IMR-90 (cell line): ENCODE measurements around the gene PITPNC1. TPM values are rescaled to one million over a fixed set of nuclear protein-coding genes. Genes with fewer than 3 reads are reported as not detected.
"Not testable (repeated sequence)": the region's sequence is repeated elsewhere in the genome, so short reads cannot be mapped to it uniquely, and the experiment has no call there.

Source experiments
- ATAC-seq: fragments of 200-7000 bp; cut with Tn5 transposase; 2 replicates; pipeline ENCODE4 v1.9.1; 2020; ENCODE audit warnings: low read depth, mild to moderate bottlenecking, moderate library complexity
- BruUV-seq: library from RNA; stranded (reverse); fragments of 400-500 nt; replicated peaks from 2 replicates; lab custom pipeline; 2021; lab: Mats Ljungman, UMichigan
- CTCF ChIA-PET: fragments of 300-600 bp; formaldehyde crosslinking; extraction: SDS; loops from one replicate; lab custom pipeline; 2021; ENCODE audit warnings: antibody characterized with exemption; lab: Yijun Ruan, JAX
- POLR2A ChIA-PET: fragments of 300-600 bp; sonication (Branson Sonifier 250); formaldehyde crosslinking; loops from one replicate; lab custom pipeline; 2022; ENCODE audit warnings: antibody characterized with exemption; ENCODE audit not compliant: unreplicated experiment; lab: Charles Lee
- DNase-seq: peaks from one replicate; pipeline ENCODE4 v3.0.0; 2013
- H2AFZ ChIP-seq: replicated peaks from 2 replicates; pipeline ENCODE3; 2013; ENCODE audit warnings: low read length, mild to moderate bottlenecking; ENCODE audit not compliant: poor library complexity
- H2AK5ac ChIP-seq: 2 replicates; pipeline ENCODE4 v1.6.1; 2013; ENCODE audit warnings: low read depth, low read length, inconsistent platforms
- H2AK9ac ChIP-seq: replicated peaks from 2 replicates; pipeline ENCODE3; 2013; ENCODE audit warnings: mild to moderate bottlenecking, low read depth, low read length, moderate library complexity; ENCODE audit not compliant: poor library complexity
- H2BK120ac ChIP-seq: 2 replicates; pipeline ENCODE4 v1.6.1; 2013; ENCODE audit warnings: low read depth, low read length, inconsistent platforms
- H2BK15ac ChIP-seq: 3 replicates; pipeline ENCODE4 v1.6.1; 2013; ENCODE audit warnings: low read depth, low read length, inconsistent platforms
- H2BK20ac ChIP-seq: 2 replicates; pipeline ENCODE4 v1.6.1; 2013; ENCODE audit warnings: low read depth, mild to moderate bottlenecking, inconsistent platforms, low read length, moderate library complexity
- H2BK5ac ChIP-seq: 2 replicates; pipeline ENCODE4 v1.6.1; 2013; ENCODE audit warnings: mild to moderate bottlenecking, low read depth, low read length, inconsistent platforms; ENCODE audit not compliant: poor library complexity, severe bottlenecking
- H3K14ac ChIP-seq: replicated peaks from 2 replicates; pipeline ENCODE4 v1.6.1; 2013; ENCODE audit warnings: low read depth, low read length, inconsistent platforms
- H3K18ac ChIP-seq: 2 replicates; pipeline ENCODE4 v1.6.1; 2013; ENCODE audit warnings: low read depth, low read length, control low read depth
- H3K23ac ChIP-seq: 2 replicates; pipeline ENCODE4 v1.6.1; 2013; ENCODE audit warnings: low read depth, low read length, inconsistent platforms
- H3K27ac ChIP-seq: 2 replicates; pipeline ENCODE4 v1.5.1; 2013; ENCODE audit warnings: mild to moderate bottlenecking, control low read depth, low read length; ENCODE audit not compliant: insufficient read depth
- H3K27me3 ChIP-seq: 2 replicates; pipeline ENCODE4 v1.6.1; 2013; ENCODE audit warnings: low read length; ENCODE audit not compliant: control insufficient read depth, insufficient read depth
- H3K36me3 ChIP-seq: 2 replicates; pipeline ENCODE4 v1.6.1; 2013; ENCODE audit warnings: low read length, mixed read lengths; ENCODE audit not compliant: control insufficient read depth, insufficient read depth
- H3K4ac ChIP-seq: 2 replicates; pipeline ENCODE4 v1.6.1; 2013; ENCODE audit warnings: low read depth, low read length, inconsistent platforms
- H3K4me1 ChIP-seq: 2 replicates; pipeline ENCODE4 v1.6.1; 2013; ENCODE audit warnings: low read length, mixed read lengths; ENCODE audit not compliant: control insufficient read depth, insufficient read depth
- H3K4me2 ChIP-seq: 2 replicates; pipeline ENCODE4 v1.6.1; 2013; ENCODE audit warnings: low read depth, mild to moderate bottlenecking, control low read depth, low read length, moderate library complexity
- H3K4me3 ChIP-seq: 2 replicates; pipeline ENCODE4 v1.5.1; 2013; ENCODE audit warnings: low read depth, mild to moderate bottlenecking, control low read depth, low read length, moderate library complexity; ENCODE audit not compliant: insufficient read depth
- H3K56ac ChIP-seq: 2 replicates; pipeline ENCODE4 v1.6.1; 2013; ENCODE audit warnings: low read length, inconsistent platforms; ENCODE audit not compliant: insufficient read depth; ENCODE audit errors: extremely low read depth
- H3K79me1 ChIP-seq, 2 experiments: 2 replicates each; pipeline ENCODE4 v1.6.1; 2013; ENCODE audit warnings: low read length in 2 of 2, inconsistent platforms in 1 of 2, low read depth in 1 of 2
- H3K9ac ChIP-seq: 2 replicates; pipeline ENCODE4 v1.6.1; 2013; ENCODE audit warnings: low read depth, low read length, control low read depth
- H3K9me1 ChIP-seq: 2 replicates; pipeline ENCODE4 v1.6.1; 2013; ENCODE audit warnings: low read length, inconsistent platforms; ENCODE audit not compliant: insufficient read depth
- H3K9me3 ChIP-seq: 2 replicates; pipeline ENCODE4 v1.6.1; 2013; ENCODE audit warnings: low read length; ENCODE audit not compliant: control insufficient read depth, insufficient read depth
- H4K20me1 ChIP-seq: 2 replicates; pipeline ENCODE4 v1.6.1; 2013; ENCODE audit warnings: low read length, inconsistent platforms; ENCODE audit not compliant: insufficient read depth
- H4K5ac ChIP-seq: 2 replicates; pipeline ENCODE4 v1.6.1; 2013; ENCODE audit warnings: mild to moderate bottlenecking, low read depth, low read length, control low read depth
- H4K8ac ChIP-seq, 2 experiments: 2 replicates each; pipeline ENCODE4 v1.6.1; 2013; ENCODE audit warnings: low read depth in 2 of 2, low read length in 2 of 2, control low read depth in 1 of 2, inconsistent platforms in 1 of 2
- H4K91ac ChIP-seq: 2 replicates; pipeline ENCODE4 v1.6.1; 2013; ENCODE audit warnings: low read depth, low read length, inconsistent platforms; ENCODE audit not compliant: insufficient read depth
- WGBS, 2 experiments: methylation state at CpG; one replicate each; pipeline versions ENCODE4 v1.1.5 to v1.1.7; 2013; ENCODE audit warnings: missing lambda C conversion rate in 2 of 2; ENCODE audit not compliant: insufficient read length in 1 of 2; ENCODE audit errors: extremely low coverage in 2 of 2; 5-methylcytosine and 5-hydroxymethylcytosine counted together
- dilution Hi-C: fragments of 300-500 bp; cut with HindIII; formaldehyde crosslinking; loops from one replicate; pipeline ENCODE4 v1.14.3; 2018; ENCODE audit warnings: low sequenced_read_pairs; ENCODE audit not compliant: unreplicated experiment
- in situ Hi-C: fragments of 300-500 bp; cut with MboI; formaldehyde crosslinking; loops from 3 replicates; pipeline ENCODE4 v1.14.3; 2019; ENCODE audit warnings: low sequenced_read_pairs, inconsistent platforms, mixed read lengths
- intact Hi-C: fragments of 100-400 bp; cut with micrococcal nuclease; formaldehyde crosslinking; loops from 2 replicates; pipeline ENCODE4 v1.10.0; 2022
- polyA plus RNA-seq, 3 experiments: library from polyadenylated mRNA; depleted of rRNA; stranded (reverse); fragments of >200 nt; gene quantifications; 2 replicates each; pipeline ENCODE4 v1.2.3, GENCODE V29; 2012; ENCODE audit warnings: low replicate concordance in 1 of 3
- total RNA-seq: library from RNA; depleted of rRNA; stranded (reverse); fragments of >200 nt; gene quantifications from 2 replicates; pipeline ENCODE4 v1.2.3, GENCODE V29; 2012

PITPNC1 gene
- total and polyA plus RNA-seq, 2 of the 4 experiments (the other 2 are of a cell fraction): 4.1 TPM

DNA sequence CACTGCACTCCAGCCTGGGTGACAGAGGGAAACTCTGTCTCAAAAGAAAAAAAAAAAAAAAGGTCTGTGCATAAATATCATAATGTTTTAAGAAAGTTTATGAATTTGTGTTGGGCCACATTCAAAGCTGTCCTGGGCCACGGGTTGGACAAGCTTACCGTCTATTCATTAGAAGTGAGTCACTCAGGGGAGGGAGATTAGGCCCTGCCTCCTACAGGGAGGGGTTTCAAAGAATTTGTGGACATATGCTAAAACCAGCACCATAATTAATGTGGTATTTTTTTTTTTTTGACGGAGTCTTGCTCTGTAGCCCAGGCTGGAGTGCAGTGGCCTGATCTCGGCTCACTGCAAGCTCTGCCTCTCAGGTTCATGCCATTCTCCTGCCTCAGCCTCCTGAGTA lies 95.5 kb downstream of the PITPNC1 start:
- H3K4ac ChIP-seq, H3K9me3 ChIP-seq, H3K23ac ChIP-seq, BruUV-seq, H2BK120ac ChIP-seq, H4K8ac ChIP-seq, in situ Hi-C loops, H3K36me3 ChIP-seq, ATAC-seq, H4K20me1 ChIP-seq, H3K27me3 ChIP-seq, H2AK9ac ChIP-seq, H3K9ac ChIP-seq, H2AFZ ChIP-seq, H4K5ac ChIP-seq, H3K56ac ChIP-seq, H2BK5ac ChIP-seq, H3K14ac ChIP-seq, H2BK15ac ChIP-seq, H2BK20ac ChIP-seq, H3K4me1 ChIP-seq, H3K18ac ChIP-seq, dilution Hi-C loops, DNase-seq, H3K4me3 ChIP-seq, H2AK5ac ChIP-seq, H3K4me2 ChIP-seq, H3K9me1 ChIP-seq, H3K27ac ChIP-seq, H4K91ac ChIP-seq: not testable (repeated sequence)
- peaks cover 0 to 32% of the 10 kb centered on the region in 2 experiments; a peak in 2 of 4 replicates for H3K79me1 ChIP-seq
- CTCF ChIA-PET: interaction anchor here (0.6 kb wide), 1 partner anchor 9 kb away, joined by 3 read pairs; no protein-coding TSS in a partner anchor
- WGBS, 2 experiments: 50% methylated on average over 2 of the region's 4 CpGs; no CpG with 5 or more reads in 1 of the 2 experiments
- intact Hi-C loops: loop anchor here (10.0 kb wide), 1 partner anchor 212 kb away; no protein-coding TSS in a partner anchor
- POLR2A ChIA-PET: interaction anchor here (0.6 kb wide), 1 partner anchor 18 kb away, joined by 6 read pairs; no protein-coding TSS in a partner anchor
